GM21390 (cell line): ENCODE measurements around the gene SNAP29.
"Not testable (repeated sequence)": the region's sequence is repeated elsewhere in the genome, so short reads cannot be mapped to it uniquely, and the experiment has no call there.

Experiments
- ATAC-seq: cut with Tn5 transposase; IDR thresholded peaks from one replicate; pipeline ENCODE4 v1.9.1; 2021; ENCODE audit not compliant: unreplicated experiment

Gene SNAP29

DNA sequence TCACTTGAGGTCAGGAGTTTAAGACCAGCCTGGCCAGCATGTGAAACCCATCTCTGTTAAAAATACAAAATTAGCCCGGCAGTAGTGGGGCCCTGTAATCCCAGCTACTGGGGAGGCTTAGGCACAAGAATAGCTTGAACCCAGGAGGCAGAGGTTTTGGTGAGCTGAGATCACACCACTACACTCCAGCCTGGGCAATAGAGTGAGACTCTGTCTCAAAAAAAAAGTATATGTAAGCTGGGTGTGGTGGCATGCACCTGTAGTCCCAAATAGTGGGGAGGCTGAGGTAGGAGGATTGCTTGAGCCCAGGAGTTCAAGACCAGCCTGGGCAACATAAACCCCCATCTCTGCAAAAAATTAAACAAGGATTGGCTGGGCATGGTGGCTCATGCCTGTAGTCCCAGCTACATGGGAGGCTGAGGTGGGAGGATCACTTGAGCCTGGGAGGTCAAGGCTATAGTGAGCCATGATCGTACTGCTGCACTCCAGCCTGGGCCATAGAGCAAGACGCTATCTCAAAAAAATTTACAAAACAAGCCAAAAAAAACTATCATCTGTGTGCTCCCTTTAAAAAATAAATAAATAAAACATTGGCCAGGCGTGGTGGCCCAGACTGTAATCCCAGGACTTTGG lies 69.2 kb downstream of the SNAP29 start:
- ATAC-seq, result no peak

DNA sequence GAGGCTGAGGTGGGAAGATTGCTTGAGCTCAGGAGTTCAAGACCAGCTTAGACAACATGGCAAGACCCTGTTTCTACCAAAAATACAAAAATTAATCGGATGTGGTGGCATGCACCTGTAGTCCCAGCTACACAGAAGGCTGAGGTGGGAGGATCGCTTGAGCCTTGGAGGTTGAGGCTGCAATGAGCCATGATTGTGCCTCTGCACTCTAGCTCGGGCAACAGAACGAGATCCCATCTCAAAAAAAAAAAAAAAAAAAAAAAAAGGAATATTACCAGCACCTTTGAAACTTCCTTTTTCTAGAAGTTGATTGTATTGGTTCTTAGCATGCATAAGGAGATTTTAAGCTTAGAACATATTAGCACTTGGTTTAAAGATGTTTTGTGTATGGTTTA lies 69.8 kb downstream of the SNAP29 start:
- ATAC-seq, result no peak

DNA sequence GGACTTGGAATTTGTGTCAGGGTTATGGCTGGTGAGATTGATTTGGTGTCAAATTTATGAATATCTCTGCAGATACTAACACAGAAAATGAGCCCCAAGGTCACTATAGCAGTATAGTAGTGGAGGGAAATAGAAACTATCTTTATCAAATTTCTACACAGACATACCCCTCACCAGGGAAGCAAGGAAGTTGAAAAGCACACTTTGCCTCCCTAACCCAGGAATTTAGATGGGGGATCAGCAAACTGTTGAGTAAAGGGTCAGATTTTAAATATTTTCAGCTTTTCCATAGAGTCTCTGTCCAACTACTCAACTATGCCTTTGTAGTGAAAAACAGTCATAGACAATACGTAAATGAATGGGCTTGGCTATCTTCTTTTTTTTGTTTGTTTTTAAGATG lies 71.2 kb downstream of the SNAP29 start:
- ATAC-seq, result no peak

DNA sequence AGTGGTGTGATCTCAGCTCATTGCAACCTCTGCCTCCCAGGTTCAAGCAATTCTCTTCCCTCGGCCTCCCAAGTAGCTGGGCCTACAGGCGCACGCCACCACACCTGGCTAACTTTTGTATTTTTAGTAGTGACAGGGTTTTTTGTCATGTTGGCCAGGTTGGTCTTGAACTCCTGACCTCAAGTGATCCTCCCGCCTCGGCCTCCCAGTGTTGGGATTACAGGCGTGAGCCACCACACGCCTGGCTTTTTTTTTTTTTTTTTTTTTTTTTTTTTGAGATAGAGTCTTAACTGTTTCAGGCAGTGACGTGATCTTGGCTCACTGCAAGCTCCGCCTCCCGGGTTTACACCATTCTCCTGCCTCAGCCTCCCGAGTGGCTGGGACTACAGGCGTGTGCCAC lies 71.6 kb downstream of the SNAP29 start:
- not testable (repeated sequence) for ATAC-seq

DNA sequence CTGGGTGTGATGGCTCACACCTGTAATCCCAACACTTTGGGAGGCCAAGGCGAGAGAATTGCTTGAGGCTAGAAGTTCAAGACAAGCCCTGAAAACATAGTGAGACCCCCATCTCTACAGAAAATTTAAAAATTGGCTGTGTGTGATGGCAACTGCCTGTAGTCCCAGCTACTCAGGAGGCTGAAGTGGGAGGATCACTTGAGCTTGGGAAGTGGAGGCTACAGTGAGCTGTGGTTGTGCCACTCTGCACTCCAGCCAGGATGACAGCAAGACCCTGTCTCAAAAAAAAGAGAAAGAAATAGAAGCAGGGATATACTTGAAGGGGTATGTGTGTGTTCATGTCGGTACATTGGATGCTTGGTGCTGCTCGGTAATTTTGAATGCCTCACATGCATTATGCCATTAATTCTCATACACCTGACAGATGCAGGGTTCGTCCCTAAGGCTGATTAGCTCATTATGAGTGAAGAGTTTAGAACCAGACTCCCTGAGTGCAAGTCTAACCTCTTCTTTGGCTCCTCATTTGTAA lies 72.4 kb downstream of the SNAP29 start:
- ATAC-seq, result no peak

DNA sequence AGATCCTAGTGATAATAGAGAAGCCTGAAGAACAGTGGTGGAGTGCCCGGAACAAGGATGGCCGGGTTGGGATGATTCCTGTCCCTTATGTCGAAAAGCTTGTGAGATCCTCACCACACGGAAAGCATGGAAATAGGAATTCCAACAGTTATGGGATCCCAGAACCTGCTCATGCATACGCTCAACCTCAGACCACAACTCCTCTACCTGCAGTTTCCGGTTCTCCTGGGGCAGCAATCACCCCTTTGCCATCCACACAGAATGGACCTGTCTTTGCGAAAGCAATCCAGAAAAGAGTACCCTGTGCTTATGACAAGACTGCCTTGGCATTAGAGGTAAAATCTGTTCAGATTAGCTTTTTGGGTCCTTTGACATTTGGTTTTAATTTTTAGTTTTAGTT lies 75.1 kb downstream of the SNAP29 start:
- ATAC-seq, result no peak

DNA sequence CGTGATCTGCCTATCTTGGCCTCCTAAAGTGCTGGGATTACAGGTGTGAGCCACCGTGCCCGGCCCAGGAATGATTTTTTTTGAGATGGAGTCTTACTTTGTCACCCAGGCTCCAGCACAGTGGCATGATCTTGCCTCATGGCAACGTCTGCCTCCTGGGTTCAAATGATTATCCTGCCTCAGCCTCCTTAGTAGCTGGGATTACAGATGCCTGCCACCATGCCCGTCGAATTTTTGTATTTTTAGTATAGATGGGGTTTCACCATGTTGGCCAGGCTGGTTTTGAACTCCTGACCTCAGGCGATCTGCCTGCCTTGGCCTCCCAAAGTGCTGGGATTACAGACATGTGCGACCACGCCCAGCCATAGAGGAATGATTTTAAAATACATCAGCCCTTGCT lies 76.2 kb downstream of the SNAP29 start:
- not testable (repeated sequence) for ATAC-seq

DNA sequence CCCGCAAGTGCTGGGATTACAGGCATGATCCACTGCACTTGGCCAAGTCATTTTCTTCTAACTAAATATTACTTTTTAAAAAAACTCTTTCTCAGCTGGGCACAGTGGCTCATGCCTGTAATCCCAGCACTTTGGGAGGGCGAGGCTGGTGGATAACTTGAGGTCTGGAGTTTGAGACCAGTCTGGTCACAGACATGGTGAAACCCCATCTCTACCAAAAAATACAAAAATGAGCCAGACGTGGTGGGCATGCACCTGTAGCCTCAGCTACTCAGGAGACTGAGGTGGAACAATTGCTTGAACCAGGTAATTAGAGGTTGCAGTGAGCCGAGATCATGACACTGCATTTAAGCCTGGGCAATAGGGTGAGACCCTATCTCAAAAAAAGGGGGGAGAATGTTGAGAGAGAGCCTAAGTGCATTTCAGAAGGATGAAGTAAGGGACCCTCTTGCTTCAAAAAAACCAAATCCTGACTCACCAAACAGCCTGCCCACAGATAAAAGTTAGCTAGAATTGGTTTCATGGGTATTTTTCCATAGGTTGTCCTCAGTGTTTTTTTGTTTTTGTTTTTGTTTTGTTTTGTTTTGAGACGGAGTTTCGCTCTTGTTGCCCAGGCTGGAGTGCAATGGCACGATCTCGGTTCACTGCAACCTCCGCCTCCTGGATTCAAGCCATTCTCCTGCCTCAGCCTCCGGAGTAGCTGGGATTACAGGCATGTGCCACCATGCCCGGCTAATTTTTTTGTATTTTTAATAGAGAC lies 77.2 kb downstream of the SNAP29 start:
- ATAC-seq, result not testable (repeated sequence)

DNA sequence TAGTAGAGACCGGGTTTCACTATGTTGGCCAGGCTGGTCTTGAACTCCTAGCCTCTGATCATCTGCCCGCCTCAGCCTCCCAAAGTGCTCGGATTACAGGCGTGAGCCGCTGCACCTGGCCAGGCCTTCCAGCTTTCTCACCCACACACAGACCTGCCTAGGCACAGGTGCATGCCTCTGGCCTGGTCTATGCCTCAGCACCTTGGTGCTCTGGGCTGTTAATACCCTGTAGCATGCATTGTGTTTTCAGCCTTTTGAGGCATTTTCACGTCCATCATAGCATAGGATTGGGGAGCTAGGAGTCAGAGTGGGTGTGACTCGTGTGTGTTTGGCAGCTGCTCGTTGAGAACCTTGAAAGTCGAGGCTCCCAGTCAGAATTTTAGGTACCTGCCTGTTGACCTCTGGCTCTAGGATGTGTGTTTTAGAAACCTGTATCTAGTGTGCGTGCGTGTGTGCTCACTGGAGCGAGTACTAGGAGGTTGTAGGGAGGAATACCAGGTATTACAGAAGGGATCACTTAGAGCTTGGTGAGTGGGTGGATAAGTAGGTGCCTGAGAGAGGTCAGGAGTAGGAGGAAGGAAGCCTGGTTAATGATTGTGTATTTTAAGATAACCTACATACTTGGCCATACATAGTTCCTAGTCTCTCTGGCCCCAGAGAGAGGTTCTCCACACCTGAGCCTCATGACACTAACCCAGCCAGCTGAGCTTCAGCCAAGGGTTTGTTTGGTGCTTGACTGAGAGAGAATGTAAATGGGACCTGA lies 78.4 kb downstream of the SNAP29 start:
- ATAC-seq, result no peak

DNA sequence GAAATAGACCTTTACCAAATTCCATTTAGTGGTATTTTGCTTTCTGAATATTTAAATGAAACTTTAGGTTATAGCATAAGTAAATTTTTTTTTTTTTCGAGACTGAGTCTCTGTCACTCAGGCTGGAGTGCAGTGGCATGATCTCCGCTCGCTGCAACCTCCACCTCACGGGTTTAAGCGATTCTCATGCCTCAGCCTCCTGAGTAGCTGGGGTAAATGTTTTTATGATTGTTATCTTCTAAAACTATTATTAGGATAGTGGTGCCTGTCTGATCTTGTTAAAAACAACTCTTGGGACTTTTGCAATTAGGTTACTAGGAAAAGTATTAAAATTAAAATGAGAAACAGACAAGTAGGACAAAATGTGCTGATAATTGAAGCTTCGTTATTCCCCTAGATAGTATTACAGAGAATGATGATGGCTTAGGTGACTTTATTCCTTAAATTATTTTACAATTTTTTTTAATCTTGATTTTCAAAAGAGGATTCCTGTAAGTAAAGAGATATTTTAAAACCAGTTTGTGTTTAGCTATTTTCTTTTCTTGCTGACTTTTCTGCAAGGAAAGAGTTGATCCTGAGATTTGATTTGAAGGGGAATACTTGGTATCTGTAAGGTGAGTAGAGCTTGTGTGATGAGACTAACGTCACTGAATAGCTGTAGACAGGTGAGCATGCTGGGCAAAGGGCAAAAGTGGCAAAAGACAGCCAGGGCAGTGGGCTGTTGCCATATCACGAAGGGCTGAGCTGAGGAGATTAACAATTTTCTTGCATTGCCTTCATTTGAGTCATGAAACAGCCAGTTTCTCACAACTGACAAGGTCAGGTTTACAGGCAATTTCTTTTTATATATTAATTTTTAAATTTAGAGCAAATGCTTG lies 79.2 kb downstream of the SNAP29 start:
- ATAC-seq, result no peak

DNA sequence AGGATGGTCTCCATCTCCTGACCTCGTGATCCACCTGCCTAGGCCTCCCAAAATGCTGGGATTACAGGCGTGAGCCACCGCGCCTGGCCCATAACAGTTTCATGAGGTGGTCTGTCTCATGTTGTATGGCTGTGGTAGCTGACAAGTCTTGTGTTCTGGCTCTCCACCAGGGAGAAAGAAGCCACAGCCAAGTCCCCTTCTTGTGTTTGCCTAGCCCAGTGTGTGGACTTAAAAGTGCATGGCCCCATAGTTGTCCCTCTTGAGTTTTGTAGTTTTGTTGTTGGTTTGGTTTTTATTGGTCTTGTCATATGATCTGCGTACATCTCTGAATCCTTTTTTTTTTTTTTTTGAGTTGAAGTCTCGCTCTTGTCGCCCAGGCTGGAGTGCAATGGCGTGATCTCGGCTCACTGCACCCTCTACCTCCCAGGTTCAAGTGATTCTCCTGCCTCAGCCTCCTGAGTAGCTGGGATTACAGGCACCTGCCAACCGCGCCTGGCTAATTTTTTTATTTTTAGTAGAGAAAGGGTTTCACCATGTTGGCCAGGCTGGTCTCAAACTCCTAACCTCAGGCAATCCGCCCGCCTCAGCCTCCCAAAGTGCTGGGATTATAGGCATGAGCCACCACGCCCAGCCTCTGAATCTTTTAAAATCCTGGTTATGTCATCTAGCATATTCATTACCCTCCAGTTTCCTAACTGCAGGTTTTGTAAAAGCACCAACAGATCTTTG lies 80.8 kb downstream of the SNAP29 start:
- ATAC-seq, result not testable (repeated sequence)

DNA sequence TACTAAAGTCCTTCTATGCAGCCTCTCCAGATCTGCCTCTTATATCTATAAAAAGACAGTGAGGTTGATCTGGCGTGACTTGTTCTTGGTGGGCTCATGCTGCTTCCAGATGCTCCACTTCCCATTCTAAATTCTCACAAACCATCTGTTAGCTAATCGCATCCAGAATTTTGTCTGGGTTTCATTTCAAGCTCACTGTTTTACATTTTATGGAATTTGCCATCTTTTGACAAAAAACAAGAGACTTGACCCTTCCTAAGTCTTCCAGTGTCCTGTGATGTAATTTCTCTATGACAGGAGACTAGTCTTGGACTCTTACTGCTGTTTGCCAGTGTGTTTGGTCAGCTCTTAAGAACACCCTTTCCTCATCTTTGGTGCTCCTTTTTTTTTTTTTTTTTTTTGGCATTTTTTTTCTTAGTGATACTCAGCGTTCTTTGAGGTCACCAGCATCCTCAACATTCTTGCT lies 81.4 kb downstream of the SNAP29 start:
- ATAC-seq, result no peak
